Activated effector memory CD4-positive, alpha-beta T cell treated with Interleukin-2 at 50 U/mL for 16 hours (primary cell): ENCODE measurements around the gene ROR1.

Experiments used
- DNase-seq: peaks from one replicate; pipeline ENCODE4 v3.0.0-alpha.2; 2020

ROR1 gene

GRCh38 chr1:63773815-63774616 lies at the start of gene ROR1:
ROR1 (plus strand) TSS chr1:63774017.
- no peak for DNase-seq

GRCh38 chr1:63724375-63724899 lies 49.4 kb upstream of the ROR1 start:
- DNase-seq = no peak

- no peak for DNase-seq
Observed at GRCh38 chr1:63728611-63729226, 45.1 kb upstream of the ROR1 start.

- DNase-seq = no peak
Observed at GRCh38 chr1:63729227-63729620, 44.6 kb upstream of the ROR1 start.

- DNase-seq = no peak
Observed at GRCh38 chr1:63730211-63730610, 43.6 kb upstream of the ROR1 start.

GRCh38 chr1:63731117-63732043 lies 42.4 kb upstream of the ROR1 start:
- no peak for DNase-seq

GRCh38 chr1:63732666-63733065 lies 41.2 kb upstream of the ROR1 start:
- no peak for DNase-seq

- DNase-seq = no peak
Observed at GRCh38 chr1:63738772-63739171, 35.0 kb upstream of the ROR1 start.

GRCh38 chr1:63739452-63739851 lies 34.4 kb upstream of the ROR1 start:
- no peak for DNase-seq

GRCh38 chr1:63740432-63740831 lies 33.4 kb upstream of the ROR1 start:
- DNase-seq = no peak

- no peak for DNase-seq
Observed at GRCh38 chr1:63742526-63742925, 31.3 kb upstream of the ROR1 start.

GRCh38 chr1:63743781-63744180 lies 30.0 kb upstream of the ROR1 start:
- no peak for DNase-seq

- DNase-seq = no peak
Observed at GRCh38 chr1:63746129-63746864, 27.5 kb upstream of the ROR1 start.

GRCh38 chr1:63747445-63747844 lies 26.4 kb upstream of the ROR1 start:
- no peak for DNase-seq

GRCh38 chr1:63748046-63748580 lies 25.7 kb upstream of the ROR1 start:
- no peak for DNase-seq

- DNase-seq = no peak
Observed at GRCh38 chr1:63748641-63749040, 25.2 kb upstream of the ROR1 start.

GRCh38 chr1:63750721-63751120 lies 23.1 kb upstream of the ROR1 start:
- no peak for DNase-seq

GRCh38 chr1:63752176-63752575 lies 21.6 kb upstream of the ROR1 start:
- DNase-seq = no peak

- no peak for DNase-seq
Observed at GRCh38 chr1:63753591-63753990, 20.2 kb upstream of the ROR1 start.

GRCh38 chr1:63756839-63757238 lies 17.0 kb upstream of the ROR1 start:
- DNase-seq = no peak

GRCh38 chr1:63757334-63757733 lies 16.5 kb upstream of the ROR1 start:
- no peak for DNase-seq

GRCh38 chr1:63758791-63759190 lies 15.0 kb upstream of the ROR1 start:
- DNase-seq = no peak
